Embryonic facial prominence (tissue), 1 donor: Measurements from ENCODE around the gene ZNF276.

ENCODE experiments used
- DNase-seq: peaks from one replicate; pipeline ENCODE4 v3.0.0-alpha.2; 2016; ENCODE audit errors: extremely low spot score

ZNF276 gene

DNA sequence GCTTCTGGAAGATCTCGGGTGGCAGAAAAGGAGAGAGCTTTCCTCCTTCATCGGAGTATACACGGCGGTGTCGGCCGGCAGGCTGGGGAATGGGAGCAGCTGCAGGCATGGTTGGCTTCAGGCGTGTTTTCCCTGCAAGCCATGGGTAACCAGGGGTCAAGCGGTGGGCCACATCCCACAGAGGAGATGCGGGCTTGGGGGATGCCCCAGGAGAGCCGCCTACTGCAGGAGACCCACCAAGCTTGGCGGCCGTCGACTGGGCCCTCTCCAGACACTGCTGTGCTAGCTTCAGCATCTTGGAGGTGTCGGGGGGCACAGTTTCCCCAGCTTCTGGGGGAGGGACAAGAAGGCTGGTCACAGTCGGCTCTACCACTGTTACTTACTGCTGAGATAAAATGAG, 4.8 kb upstream of the ZNF276 start:
- no peak for DNase-seq

DNA sequence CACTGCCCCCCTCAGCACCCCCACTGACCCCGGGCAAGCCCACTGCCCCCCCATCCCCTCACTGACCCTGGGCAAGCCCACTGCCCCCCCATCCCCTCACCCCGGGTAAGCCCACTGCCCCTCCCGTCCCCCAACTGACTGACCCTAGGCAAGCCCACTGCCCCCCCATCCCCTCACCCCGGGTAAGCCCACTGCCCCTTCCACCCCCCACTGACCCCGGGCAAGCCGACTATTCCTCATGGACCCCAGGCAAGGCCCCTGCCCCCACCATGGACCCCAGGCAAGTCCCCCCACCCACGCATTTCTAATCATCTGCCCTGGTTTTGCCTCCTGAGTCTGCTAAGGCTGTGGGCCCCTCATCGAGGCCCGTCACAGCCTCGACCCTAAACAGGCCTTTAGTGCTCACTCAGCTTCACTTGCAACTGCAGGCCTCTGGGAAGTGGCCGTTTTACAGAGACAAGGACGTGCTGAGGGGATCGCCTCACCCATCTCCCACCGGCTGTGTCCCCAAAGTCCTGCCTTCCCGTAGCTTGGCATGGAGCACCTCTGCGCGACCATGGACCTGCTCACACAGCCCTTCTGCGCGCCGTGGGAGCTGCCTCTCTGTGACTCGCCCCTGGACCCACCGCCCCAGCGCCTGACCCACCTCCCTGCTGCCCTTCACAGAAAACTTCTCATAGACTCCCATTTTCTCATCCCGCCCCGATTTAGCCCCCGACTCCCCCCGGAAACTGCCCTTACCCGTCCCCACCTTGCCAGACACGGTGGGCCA, 4.2 kb upstream of the ZNF276 start:
- no peak for DNase-seq

DNA sequence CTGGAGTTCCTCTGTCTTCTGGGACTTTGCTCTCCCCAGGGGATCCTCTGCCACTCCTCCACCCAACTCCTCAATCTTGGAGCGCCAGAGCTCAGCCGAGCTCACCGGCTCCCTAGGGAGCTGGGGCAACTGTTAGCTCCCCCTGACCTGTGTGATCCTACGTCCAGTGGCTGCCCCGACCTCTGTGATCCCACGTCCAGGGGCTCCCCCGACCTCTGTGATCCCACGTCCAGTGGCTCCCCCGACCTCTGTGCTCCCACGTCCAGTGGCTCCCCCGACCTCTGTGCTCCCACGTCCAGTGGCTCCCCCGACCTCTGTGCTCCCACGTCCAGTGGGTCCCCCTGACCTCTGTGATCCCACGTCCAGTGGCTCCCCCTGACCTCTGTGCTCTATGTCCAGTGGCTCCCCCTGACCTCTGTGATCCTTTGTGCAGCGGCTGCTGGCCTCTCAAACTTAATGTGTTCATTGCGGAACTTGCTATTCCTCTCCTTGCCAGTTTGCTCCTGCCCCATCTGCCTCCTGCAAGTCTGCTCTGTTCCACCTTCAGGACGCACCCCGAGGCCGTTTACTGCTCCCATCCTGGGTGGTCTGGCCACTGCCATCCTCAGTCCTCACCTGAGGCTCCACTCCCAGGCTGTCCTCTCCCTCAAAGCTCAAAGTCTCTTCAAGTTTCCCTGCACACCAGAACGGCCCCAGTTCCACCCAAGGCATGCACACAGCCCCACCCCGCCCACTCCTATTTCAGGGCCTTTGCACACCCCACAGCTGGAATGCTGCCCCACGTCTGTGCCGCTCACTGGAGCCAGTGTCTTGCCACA, 3.4 kb upstream of the ZNF276 start:
- no peak for DNase-seq

DNA sequence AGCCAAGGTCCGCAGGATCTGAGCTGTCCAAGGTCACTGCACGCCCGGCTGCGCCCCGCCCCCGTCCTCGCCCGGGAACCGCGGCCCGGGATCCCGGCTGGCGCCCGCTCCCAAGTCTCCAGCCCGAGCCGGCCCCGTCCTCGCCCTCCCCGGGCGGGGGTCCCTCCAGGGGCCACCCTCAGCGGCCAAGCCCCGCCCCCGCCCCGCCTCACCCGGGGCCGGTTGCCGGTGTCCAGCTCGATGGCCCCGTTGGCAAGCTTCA, 855 bp upstream of the ZNF276 start:
- DNase-seq, result no peak

DNA sequence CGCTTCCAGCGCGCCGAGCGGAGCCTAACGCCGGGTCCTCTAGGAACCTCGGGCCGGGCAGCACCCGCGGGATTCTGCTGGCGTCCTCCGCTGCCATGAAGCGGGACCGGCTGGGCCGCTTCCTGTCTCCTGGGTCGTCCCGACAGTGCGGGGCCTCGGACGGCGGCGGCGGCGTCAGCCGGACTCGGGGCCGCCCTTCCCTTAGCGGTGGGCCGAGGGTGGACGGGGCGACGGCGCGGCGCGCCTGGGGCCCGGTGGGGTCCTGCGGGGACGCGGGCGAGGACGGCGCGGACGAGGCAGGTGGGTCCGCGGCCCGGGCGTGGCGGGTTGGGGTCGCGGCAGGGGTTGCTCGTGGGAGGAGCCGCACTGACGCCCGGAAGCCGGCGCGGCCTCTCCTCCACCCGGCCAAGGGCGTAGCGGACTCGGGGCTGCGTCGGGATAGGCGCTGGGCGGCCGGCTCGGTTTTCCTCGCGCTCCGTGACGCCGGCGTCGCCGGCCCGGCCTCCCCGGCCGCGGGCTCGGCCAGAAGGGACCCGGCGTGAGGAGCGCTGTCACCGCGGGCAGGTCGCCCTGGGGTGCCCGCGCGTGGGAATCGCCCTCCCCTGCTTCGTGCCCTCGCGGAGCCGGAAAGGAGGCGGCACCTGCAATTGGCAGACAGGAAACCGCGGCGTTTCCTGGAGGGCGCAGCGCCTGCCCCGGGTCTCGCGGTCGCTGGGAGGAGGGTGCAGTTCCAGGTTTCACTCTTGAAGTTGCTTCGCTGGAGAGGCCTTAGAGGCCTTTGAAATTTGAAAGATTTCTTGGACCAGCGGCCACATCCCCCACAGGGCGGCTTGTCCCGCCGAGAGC, 432 bp downstream of the ZNF276 start:
- no peak for DNase-seq

DNA sequence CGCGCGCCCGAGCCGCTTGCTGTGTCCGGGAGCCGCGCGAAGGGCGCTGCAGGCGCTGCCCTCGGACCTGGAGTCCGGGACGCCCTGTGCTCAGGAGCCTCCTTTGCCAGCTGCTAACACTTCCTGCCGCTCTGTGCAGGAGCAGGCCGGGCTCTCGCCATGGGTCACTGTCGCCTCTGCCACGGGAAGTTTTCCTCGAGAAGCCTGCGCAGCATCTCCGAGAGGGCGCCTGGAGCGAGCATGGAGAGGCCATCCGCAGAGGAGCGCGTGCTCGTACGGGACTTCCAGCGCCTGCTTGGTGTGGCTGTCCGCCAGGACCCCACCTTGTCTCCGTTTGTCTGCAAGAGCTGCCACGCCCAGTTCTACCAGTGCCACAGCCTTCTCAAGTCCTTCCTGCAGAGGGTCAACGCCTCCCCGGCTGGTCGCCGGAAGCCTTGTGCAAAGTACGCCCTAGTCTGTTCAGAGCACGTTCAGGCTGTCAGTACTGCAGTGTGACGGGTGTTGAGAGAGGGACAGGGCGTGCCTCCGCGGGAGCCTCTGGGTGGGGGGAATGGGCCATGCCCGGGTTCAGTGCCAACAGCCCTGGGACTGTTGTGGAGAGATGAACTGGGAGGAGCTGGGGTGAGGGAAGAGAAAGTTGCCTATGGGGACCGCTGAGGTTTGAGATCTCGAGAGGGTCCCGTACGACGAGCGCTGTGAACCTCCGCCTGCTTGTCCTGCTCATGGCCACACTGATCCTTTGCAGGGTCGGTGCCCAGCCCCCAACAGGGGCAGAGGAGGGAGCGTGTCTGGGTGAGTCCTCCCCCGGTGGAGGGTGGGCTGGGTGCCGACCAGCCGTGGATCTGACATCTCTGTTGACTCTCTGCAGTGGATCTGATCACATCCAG, 1.3 kb downstream of the ZNF276 start:
- DNase-seq, result no peak

DNA sequence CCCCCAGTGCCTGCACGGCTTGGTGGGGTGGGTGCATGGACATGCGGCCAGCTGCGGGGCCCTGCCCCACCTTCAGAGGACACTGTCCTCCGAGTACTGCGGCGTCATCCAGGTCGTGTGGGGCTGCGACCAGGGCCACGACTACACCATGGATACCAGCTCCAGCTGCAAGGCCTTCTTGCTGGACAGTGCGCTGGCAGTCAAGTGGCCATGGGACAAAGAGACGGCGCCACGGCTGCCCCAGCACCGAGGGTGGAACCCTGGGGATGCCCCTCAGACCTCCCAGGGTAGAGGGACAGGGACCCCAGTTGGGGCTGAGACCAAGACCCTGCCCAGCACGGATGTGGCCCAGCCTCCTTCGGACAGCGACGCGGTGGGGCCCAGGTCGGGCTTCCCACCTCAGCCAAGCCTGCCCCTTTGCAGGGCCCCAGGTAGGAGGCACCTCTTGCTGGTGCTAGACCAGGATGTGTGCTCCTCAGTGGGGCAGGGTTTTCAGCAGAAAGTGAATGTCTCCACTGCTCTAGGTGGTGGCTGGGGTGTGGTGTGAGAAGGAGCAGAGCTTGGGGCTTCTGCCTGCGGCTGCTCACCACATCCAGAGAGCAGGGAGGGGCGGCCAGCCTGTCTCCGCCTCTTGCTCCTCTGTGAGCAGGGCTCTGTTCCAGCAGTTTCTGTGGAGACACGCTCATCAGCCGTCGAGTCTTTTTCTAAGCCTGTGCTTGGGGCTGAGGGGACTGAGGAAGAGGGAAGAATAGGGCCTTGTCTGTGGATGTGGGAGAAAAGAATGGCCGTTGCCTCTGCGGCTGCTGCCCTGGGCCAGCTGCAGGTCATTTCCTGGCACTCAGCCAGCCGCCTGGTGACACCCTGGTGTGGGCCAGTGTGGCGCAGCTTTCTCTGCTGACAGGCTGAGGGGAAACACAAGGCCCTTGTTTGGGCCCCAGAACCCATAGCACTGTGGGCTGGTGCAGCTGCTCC, 2.2 kb downstream of the ZNF276 start:
- DNase-seq, result no peak

DNA sequence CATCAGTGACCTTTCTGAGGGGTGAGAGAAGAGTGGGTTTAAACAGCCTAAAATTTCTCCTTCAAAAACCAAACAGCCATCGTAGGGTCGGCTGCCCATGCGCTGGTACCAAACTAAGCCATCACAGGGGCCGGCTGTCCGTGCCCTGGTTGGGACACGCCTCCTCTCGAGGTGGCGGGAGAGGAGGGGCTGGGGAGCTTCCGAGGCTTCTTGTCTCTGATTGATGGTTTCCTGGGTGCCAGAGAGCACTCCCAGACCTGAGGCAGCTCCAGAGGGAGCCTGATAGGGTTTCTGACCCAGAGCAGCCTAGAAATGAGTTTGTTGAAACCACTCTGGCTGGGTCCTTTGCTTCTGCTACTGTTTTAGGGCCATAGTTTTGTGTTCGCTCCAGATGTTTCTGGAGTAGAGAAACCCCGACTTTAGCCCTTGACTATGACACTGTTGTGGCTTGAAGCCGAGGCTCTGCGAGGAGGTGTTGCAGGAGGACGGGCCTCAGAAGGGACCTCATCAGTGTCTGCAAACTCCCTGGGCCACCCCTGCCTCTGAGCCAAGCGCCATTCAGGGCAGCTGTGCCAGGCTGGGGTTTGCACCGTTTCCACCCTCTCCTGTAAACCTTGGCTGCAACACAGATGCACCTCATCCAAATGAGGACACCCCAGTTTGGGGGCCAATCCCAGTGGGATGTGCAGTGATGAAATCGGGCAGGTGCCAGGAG, 6.2 kb downstream of the ZNF276 start:
- no peak for DNase-seq

DNA sequence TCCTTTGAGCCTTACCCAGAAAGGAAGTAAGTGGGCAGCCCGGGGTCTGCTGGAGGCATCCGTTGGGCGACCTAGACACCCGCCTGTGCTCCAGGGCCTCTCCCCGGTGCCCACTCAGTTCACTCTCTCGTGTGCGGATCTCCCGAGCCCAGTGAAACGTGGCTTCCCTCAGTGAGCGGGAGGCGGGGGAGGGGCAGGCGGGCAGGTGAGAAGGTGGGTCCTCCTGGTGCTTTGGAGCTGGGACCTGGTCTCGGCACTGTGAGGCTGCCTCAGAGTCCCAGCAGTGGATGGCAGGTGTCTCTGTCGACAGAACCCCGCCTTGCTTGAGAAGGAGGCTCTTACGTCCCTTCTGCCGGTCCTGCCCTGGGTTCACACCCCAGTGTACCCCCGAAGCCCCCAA, 8.0 kb downstream of the ZNF276 start:
- DNase-seq, result no peak

DNA sequence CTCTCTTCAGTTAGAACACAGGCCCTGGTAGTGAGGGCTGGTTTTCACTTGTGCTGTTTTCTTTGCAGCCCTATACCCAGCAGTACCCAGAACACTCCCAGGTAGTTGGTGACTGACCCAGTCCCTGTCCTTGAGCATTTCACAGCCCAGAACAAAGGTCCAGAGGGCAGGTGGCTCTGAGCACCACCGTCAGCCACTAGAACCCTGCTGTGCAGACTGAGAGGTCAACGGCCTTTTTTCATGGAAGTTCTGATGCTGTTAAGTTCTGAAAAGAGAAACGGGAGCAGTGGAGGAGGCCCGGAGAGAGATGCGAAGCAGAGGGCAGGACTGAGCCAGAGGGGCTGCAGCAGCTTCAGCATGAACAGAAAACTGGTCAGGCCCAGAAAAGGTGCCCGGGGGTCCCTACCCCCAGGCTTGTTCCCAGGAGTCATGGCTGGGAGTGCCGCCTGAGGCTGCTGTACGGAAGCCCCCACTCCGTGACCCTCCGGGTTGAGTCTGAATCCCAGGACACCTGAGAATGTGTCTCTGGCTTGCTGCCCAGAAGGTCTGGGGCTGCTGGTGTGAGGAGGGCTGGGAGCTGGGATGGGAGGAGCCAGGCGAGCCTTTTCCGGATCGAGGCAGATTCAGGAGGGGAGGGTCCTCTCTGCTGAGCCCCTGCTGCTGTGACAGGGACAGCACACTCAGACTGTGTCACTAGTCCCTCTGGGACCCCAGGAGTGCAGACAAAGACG, 8.7 kb downstream of the ZNF276 start:
- DNase-seq, result no peak

DNA sequence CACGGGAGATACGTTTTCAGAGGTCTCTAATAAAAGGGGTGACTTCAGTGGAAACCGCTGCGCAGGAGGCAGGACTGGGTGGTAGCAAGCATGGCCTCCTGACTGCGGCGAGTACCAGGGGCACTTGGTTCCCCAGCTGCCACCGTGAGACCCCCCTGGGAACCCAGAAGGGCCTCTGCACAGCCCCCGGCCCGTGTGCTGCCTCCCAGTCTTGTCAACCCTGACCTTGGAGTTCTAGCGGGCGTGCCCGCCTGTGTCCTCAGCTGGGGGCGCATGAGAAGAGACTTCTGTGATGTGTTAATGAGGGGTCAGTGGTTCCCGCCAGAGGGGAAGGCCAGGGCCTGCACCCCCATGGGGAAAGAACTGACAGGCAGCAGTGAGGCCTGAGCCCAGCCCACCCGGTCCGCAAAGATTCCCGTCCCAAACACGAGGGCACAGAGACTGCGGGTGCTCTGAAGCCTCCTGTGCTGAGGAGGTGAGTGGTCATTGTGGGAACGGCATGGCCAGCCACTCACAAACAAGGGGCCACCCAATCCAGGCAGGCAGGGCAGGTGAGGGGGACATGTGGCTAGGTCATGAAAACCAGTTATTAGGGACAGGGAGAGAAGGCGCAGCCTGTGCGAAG, 9.4 kb downstream of the ZNF276 start:
- no peak for DNase-seq

DNA sequence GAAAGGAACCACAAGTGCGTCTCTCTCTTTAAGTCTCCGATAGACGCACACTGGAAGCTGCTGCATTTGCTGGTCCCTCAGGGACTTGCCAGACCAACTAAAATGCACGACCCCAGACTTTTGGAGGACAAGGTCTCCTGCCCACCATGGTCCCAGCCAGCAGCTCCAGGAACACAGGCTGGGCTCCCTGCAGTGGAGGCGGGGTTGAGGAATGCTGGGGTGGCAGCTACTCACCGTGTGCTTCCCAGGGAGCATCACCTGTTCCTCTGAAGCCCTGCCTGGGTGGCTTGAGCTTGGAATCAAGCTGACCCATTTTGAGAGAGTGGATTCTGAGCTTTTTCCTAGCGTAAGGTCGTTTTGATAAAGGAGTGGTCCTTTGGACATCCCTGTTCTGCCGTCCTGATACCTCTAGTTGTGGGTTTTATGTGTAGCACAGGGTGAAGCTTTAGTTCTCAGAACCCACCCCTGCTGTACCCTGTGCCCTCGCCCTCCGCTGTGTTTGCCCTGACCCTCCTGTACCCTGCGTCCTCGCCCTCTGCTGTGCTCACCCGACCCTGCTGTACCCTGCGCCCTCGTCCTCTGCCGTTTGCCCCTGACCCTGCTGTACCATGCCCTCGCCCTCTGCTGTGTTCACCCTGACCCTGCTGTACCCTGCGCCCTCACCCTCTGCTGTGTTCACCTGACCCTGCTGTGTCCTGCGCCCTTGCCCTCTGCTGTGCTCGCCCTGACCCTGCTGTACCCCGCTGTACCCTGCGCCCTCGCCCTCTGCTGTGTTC, 11.0 kb downstream of the ZNF276 start:
- no peak for DNase-seq

DNA sequence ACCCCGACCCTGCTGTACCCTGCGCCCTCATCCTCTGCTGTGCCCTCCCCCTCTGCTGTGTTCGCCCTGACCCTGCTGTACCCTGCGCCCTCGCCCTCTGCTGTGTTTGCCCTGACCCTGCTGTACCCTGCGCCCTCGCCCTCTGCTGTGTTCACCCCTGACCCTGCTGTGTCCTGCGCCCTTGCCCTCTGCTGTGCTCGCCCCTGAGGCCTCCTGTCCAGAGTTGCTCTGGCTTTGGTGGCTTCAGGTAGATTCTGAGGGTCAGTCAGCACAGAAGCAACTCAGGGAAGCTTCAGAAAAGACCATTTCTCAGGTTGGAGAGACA, 11.5 kb downstream of the ZNF276 start:
- no peak for DNase-seq

DNA sequence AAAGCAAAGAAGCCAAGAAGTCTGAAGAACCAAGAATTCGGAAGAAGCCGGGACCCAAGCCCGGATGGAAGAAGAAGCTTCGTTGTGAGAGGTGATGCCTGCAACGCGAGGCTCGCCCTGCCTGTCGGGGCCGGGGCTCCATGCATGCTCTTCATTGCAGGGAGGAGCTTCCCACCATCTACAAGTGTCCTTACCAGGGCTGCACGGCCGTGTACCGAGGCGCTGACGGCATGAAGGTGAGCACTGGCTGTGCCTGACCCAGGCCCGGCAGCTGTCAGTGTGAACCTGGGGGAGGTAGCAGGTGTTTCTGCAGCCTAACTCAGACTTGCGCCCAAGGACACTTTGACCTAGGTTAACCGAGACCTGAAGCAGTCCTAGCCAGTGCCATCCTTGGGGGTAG, 12.0 kb downstream of the ZNF276 start:
- DNase-seq, result no peak

DNA sequence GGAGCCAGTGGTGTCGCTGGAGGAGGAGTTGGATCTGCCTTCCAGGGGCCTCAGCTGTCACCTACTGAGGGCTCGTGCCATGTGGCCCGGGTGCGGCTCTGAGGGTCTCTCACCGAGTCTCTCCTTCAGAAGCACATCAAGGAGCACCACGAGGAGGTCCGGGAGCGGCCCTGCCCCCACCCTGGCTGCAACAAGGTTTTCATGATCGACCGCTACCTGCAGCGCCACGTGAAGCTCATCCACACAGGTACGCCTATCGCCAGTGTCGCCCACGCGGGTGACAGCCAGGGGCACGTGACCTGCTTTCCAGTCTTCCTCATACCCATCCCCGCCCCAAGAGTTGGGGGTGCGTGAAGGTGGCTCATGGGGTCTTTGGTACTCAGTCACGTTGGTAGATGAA, 12.5 kb downstream of the ZNF276 start:
- DNase-seq, result no peak

DNA sequence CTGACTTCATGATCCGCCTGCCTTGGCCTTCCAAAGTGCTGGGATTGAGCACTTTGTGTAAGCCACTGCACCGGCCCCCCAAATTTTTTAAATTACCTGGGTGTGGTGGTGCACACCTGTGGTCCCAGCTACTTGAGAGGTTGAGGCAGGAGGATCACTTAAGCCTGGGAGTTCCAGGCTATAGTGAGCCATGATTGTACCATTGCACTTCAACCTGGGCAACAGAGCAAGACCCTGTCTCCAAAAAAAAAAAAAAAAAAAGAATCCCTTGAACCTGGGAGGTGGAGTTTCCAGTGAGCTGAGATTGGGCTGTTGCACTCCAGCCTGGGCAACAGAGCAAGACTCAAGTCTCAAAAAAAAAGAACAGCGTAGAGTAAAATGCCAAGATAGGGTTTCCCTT, 15.2 kb downstream of the ZNF276 start:
- DNase-seq, result no peak

DNA sequence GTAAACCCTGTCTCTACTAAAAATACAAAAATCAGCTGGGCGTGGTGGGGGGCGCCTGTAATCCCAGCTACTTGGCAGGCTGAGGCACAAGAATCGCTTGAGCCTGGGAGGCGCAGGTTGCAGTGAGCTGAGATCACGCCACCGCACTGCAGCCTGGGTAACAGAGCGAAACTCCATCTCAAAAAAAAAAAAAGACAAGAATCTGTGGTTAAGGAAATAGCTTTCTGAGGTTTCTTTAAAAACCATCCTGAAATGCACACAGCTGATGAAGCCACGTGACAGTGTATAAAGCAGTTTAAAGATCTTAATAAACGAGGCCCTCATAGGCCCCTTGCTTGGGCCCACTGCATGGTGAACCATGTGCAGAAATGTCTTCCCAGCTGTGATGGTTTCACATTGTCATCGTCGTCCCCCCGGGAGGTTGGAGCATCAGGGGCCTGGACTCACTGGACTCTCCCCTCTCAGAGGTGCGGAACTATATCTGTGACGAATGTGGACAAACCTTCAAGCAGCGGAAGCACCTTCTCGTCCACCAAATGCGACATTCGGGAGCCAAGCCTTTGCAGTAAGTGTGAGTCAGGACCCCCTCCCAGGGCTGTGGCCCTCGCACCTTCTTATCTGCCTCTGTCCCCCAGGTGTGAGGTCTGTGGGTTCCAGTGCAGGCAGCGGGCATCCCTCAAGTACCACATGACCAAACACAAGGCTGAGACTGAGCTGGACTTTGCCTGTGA, 16.2 kb downstream of the ZNF276 start:
- no peak for DNase-seq

DNA sequence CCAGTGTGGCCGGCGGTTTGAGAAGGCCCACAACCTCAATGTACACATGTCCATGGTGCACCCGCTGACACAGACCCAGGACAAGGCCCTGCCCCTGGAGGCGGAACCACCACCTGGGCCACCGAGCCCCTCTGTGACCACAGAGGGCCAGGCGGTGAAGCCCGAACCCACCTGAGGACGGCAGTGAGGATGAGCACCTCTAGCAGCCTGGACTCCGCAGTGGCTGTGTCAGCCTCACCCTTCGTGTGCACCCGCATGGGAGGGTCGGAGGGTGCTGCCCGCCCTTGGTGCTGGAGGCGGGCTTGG, 16.7 kb downstream of the ZNF276 start:
- DNase-seq, result no peak
